RPMI7951 (cell line): ENCODE results near the gene CTXN1. TPM values are rescaled to one million over a fixed set of nuclear protein-coding genes. Genes with fewer than 3 reads are reported as not detected.

ENCODE experiments used
- total RNA-seq: library from RNA; depleted of rRNA; stranded (reverse); fragments of >200 nt; shearing (Covaris generic); gene quantifications from 2 replicates; pipeline ENCODE4 v1.2.3, GENCODE V29; 2014; rRNA removed

Gene CTXN1
- total RNA-seq, 1 experiment from 2014 or later, result 1.2 TPM

Other genes starting within 250 kb of the CTXN1 start
- not detected in 2 replicates for gene MCEMP1, start 249.0 kb downstream of the CTXN1 start, total RNA-seq
- 52.6 and 61.5 TPM in 2 replicates for gene TRAPPC5, start 245.3 kb downstream of the CTXN1 start, total RNA-seq
- gene FCER2, start 224.0 kb downstream of the CTXN1 start, total RNA-seq, result not detected in 2 replicates
- not detected in 2 replicates for gene CLEC4G, start 194.0 kb downstream of the CTXN1 start, total RNA-seq
- gene CD209, start 178.6 kb downstream of the CTXN1 start, total RNA-seq, result not detected in 2 replicates
- gene CLEC4M, start 162.9 kb downstream of the CTXN1 start, total RNA-seq, result not detected in 2 replicates
- gene EVI5L, start 95.9 kb downstream of the CTXN1 start, total RNA-seq, result 6.8 and 8.1 TPM in 2 replicates
- gene PRR36, start 51.7 kb downstream of the CTXN1 start, total RNA-seq, result not detected in 2 replicates
- 5.2 and 7.3 TPM in 2 replicates for gene LRRC8E, start 37.6 kb downstream of the CTXN1 start, total RNA-seq
- 5.0 and 6.4 TPM in 2 replicates for gene MAP2K7, start 22.3 kb downstream of the CTXN1 start, total RNA-seq
- gene TGFBR3L, start 11.3 kb downstream of the CTXN1 start, total RNA-seq, result 0.36 and 2.1 TPM in 2 replicates
- 27.1 and 27.5 TPM in 2 replicates for gene SNAPC2, start 5.8 kb downstream of the CTXN1 start, total RNA-seq
- gene TIMM44, start 17.5 kb upstream of the CTXN1 start, total RNA-seq, result 35.7 and 77.2 TPM in 2 replicates
- gene ELAVL1, start 79.5 kb upstream of the CTXN1 start, total RNA-seq, result 31.8 and 39.0 TPM in 2 replicates
- not detected in 2 replicates for gene CCL25, start 126.6 kb upstream of the CTXN1 start, total RNA-seq
- not detected in 2 replicates for gene FBN3, start 223.5 kb upstream of the CTXN1 start, total RNA-seq